ENCODE data around the gene EXPH5. TPM values are rescaled to one million over a fixed set of nuclear protein-coding genes. Genes with fewer than 3 reads are reported as not detected.

EXPH5 gene
- polyA plus RNA-seq, 1 donor (not counting 4 experiments of a cell fraction or from before 2014, with no cell fraction given) = 11.7 TPM

DNA sequence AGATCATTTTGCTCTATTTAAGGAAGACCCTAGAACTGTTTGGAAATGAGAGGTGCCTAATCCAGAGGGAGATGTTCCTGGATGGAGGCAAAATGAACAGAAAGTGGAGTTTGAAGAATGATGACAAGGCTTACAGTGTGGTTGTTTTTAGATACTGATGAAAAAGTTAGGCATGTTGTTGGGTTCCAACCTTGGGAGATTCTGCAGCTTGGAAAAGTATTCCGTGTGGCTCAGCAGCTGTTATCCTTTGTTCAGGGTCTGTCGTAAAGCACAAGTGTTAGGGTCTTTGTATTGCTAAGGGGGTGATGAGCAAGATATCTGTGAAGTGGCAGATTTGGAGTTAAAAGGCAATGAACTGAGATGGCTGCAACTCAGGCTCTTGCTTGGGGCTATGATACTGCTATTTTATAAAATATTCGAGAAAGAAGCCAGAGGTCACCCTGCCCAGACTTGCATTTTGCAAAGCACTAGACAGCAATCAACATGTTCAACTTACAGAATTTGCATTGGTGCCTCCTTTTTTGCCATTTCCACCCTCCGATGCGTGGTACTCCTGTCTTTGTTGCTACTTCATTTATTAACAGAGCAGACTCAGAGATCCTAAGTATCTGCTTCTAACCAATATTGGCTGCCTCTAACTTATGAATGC is 50.1 kb downstream of the EXPH5 start:
- FAIRE-seq (peak; percentile 93), DNase-seq (ENCODE audit: low read depth, low spot score) (peak; percentile 25)
- Histone ChIP-seq H3K4me3 (ENCODE audit: control insufficient read depth in 2 of 3, extremely low read depth in 1 of 3, insufficient read depth in 2 of 3, low read depth in 1 of 3, low read length in 3 of 3) (peak overlapping the region in 2 of 3 experiments; percentile 18 to 61), H3K4me2 (ENCODE audit: control insufficient read depth, extremely low read depth, insufficient read depth, low read depth, low read length) (peak overlapping the region; percentile 94), H3K36me3 (ENCODE audit: control insufficient read depth in 2 of 2, extremely low read depth in 1 of 2, insufficient read depth in 2 of 2, low read length in 2 of 2) (peaks cover 0 to 8% of the 10 kb centered on the region in 2 experiments), H3K4me1 (ENCODE audit: control insufficient read depth, extremely low read depth, insufficient read depth, low read length) (peaks cover 22% of the 10 kb centered on the region), H2AFZ (ENCODE audit: control insufficient read depth, low read length) (peak overlapping the region; percentile 67), H4K20me1 (ENCODE audit: control insufficient read depth, extremely low read depth, insufficient read depth, low read length) (no peaks in the 10 kb centered on the region), H3K27ac (ENCODE audit: control insufficient read depth, insufficient read depth, low read length) (peak overlapping the region; percentile 73), H3K79me2 (ENCODE audit: control insufficient read depth, insufficient read depth, low read length) (no peaks in the 10 kb centered on the region), H3K27me3 (ENCODE audit: control insufficient read depth, extremely low read depth, insufficient read depth, low read length) (no peaks in the 10 kb centered on the region), H3K9me1 (ENCODE audit: control insufficient read depth, extremely low read depth, insufficient read depth, low read length) (no peaks in the 10 kb centered on the region), H3K9me3 (ENCODE audit: control insufficient read depth, low read depth, low read length) (no peaks in the 10 kb centered on the region), H3K9ac (ENCODE audit: control insufficient read depth, extremely low read depth, insufficient read depth, low read length) (peak overlapping the region; percentile 62)
- dilution Hi-C loops (cut with MboI; ENCODE audit: extremely low pct_ligation_motif_present, low sequenced_read_pairs) = no loop called here
- TF ChIP-seq, protein P1, sequence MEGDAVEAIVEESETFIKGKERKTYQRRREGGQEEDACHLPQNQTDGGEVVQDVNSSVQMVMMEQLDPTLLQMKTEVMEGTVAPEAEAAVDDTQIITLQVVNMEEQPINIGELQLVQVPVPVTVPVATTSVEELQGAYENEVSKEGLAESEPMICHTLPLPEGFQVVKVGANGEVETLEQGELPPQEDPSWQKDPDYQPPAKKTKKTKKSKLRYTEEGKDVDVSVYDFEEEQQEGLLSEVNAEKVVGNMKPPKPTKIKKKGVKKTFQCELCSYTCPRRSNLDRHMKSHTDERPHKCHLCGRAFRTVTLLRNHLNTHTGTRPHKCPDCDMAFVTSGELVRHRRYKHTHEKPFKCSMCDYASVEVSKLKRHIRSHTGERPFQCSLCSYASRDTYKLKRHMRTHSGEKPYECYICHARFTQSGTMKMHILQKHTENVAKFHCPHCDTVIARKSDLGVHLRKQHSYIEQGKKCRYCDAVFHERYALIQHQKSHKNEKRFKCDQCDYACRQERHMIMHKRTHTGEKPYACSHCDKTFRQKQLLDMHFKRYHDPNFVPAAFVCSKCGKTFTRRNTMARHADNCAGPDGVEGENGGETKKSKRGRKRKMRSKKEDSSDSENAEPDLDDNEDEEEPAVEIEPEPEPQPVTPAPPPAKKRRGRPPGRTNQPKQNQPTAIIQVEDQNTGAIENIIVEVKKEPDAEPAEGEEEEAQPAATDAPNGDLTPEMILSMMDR (optimal IDR thresholded peaks at IDR 0.05 in 1 of 3, IDR thresholded peaks at IDR 0.05 in 1 of 3, conservative IDR thresholded peaks at IDR 0.05 in 1 of 3; ENCODE audit: extremely low read depth in 1 of 3, insufficient read depth in 2 of 3, low read length in 3 of 3) = no peak
- no peak for TF ChIP-seq EZH2 (IDR thresholded peaks at IDR 0.05; ENCODE audit: low read length)

DNA sequence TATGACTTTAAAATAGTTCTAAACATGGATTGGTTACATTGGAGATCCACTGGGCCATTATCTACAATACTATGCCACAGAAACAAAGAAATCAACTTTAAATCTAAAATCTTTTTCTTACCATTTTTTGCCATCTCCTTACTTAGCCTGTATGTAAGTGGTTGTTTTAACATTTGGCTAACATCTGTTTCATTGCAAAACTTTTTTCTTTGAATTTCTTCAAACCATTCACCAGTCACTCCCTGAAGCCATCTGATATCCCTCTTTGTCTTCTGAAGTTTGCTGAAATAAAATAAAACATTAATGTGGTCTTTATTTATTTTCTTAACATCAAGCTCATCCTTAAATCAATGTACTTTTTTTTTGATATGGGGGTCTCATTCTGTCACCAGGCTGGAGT is 52.0 kb downstream of the EXPH5 start:
- Histone ChIP-seq H3K4me2 (ENCODE audit: control insufficient read depth, extremely low read depth, insufficient read depth, low read depth, low read length) (no peak overlapping the region), H3K79me2 (ENCODE audit: control insufficient read depth, insufficient read depth, low read length) (no peaks in the 10 kb centered on the region), H3K36me3 (ENCODE audit: control insufficient read depth in 2 of 2, extremely low read depth in 1 of 2, insufficient read depth in 2 of 2, low read length in 2 of 2) (peaks cover 0 to 12% of the 10 kb centered on the region in 2 experiments), H3K4me1 (ENCODE audit: control insufficient read depth, extremely low read depth, insufficient read depth, low read length) (peaks cover 41% of the 10 kb centered on the region), H3K9me3 (ENCODE audit: control insufficient read depth, low read depth, low read length) (no peaks in the 10 kb centered on the region), H3K4me3 (ENCODE audit: control insufficient read depth in 2 of 3, extremely low read depth in 1 of 3, insufficient read depth in 2 of 3, low read depth in 1 of 3, low read length in 3 of 3) (no peak overlapping the region), H3K27me3 (ENCODE audit: control insufficient read depth, extremely low read depth, insufficient read depth, low read length) (no peaks in the 10 kb centered on the region), H3K9me1 (ENCODE audit: control insufficient read depth, extremely low read depth, insufficient read depth, low read length) (no peaks in the 10 kb centered on the region), H3K27ac (ENCODE audit: control insufficient read depth, insufficient read depth, low read length) (no peak overlapping the region), H2AFZ (ENCODE audit: control insufficient read depth, low read length) (no peak overlapping the region), H4K20me1 (ENCODE audit: control insufficient read depth, extremely low read depth, insufficient read depth, low read length) (no peaks in the 10 kb centered on the region), H3K9ac (ENCODE audit: control insufficient read depth, extremely low read depth, insufficient read depth, low read length) (no peak overlapping the region)
- TF ChIP-seq EZH2 (IDR thresholded peaks at IDR 0.05; ENCODE audit: low read length) = no peak
- TF ChIP-seq, protein P1 (optimal IDR thresholded peaks at IDR 0.05 in 1 of 3, IDR thresholded peaks at IDR 0.05 in 1 of 3, conservative IDR thresholded peaks at IDR 0.05 in 1 of 3; ENCODE audit: extremely low read depth in 1 of 3, insufficient read depth in 2 of 3, low read length in 3 of 3) = no peak
- no peak for DNase-seq (ENCODE audit: low read depth, low spot score)
- FAIRE-seq = no peak
- dilution Hi-C loops (cut with MboI; ENCODE audit: extremely low pct_ligation_motif_present, low sequenced_read_pairs) = no loop called here

Measured in keratinocyte (primary cell).